NCI-H2081 treated with DMSO at 0.1 percent for 48 hours (cell line): ENCODE results near the gene ATM.
"Not testable (repeated sequence)": the region's sequence is repeated elsewhere in the genome, so short reads cannot be mapped to it uniquely, and the experiment has no call there.

Experiments used
- DNase-seq: peaks from one replicate; lab custom pipeline; 2025; lab: John Stamatoyannopoulos, UW

ATM gene

DNA sequence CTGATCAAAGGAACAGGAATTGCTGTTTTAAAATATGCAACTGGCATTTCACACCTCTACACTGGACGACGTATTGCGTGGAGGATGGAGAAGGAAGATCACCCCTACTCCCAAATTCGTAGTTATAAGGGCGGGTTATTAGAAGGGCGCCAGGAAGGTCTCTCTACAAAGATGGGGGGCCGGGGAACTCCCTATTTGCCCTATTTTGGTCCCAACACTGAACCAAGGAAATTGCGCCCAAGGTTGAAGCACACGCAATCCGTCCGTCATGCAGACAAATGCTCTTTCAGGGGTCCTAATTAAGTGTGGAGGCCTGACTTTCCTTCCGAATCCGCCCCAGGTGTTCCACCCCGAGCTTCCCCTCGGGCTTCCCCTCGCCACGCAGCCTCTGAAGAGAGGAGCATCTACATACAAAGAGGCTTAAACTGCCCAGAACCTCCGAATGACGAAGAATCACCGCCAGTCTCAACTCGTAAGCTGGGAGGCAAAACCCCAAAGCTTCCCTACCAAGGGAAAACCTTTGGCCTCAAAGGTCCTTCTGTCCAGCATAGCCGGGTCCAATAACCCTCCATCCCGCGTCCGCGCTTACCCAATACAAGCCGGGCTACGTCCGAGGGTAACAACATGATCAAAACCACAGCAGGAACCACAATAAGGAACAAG lies 825 bp upstream of the ATM start:
- no peak for DNase-seq

DNA sequence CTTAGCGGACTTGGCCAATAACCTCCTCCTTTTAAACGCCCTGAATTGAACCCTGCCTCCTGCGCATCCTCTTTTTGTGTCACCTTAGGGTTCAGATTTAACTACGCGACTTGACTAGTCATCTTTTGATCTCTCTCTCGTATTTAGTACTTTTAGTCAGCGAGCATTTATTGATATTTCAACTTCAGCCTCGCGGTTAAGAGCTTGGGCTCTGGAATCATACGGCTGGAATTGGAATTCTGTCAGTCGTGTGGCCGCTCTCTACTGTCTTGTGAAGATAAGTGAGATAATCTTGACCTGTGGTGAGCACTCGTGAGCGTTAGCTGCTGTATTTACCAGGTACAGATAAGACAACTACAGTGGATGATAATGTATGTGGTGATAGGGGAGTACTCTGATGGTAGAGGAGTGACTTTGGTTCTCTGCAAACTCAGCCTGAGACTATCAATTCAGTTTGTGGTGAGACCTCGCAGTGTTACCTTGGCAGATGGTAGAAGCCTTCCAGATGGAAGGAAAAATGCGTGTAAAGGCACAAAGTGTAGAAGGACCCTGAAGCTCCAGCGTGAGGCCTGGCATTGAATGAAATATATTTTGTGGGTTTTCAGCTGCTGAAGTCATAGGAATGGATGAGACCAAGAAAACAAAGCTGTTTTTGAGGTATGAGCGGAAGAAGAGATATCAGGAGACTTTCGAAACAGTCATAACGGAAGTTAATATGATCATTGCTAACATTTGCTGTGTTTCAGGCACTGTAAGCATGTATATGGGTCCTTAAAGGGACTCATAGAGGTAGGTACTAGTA lies 682 bp downstream of the ATM start:
- no peak for DNase-seq

DNA sequence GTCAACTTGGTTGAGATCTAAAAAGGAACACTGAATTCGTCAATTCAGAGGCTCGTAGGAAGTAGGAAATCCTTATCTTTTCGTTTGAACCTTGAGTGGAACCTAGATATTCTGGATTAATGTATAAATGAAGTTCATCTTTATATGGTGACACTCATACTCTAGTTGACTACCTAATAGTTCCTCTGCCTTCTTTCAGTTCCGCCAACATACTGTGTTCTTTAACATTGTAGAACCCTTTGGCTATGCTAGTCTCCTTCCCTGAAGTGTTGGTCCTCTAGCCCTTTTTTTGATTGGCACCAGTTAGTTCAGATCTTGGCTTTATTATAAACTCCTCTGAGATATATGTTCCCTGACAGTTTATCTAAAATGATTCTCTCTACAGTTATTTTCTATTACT lies 1.5 kb downstream of the ATM start:
- no peak for DNase-seq

DNA sequence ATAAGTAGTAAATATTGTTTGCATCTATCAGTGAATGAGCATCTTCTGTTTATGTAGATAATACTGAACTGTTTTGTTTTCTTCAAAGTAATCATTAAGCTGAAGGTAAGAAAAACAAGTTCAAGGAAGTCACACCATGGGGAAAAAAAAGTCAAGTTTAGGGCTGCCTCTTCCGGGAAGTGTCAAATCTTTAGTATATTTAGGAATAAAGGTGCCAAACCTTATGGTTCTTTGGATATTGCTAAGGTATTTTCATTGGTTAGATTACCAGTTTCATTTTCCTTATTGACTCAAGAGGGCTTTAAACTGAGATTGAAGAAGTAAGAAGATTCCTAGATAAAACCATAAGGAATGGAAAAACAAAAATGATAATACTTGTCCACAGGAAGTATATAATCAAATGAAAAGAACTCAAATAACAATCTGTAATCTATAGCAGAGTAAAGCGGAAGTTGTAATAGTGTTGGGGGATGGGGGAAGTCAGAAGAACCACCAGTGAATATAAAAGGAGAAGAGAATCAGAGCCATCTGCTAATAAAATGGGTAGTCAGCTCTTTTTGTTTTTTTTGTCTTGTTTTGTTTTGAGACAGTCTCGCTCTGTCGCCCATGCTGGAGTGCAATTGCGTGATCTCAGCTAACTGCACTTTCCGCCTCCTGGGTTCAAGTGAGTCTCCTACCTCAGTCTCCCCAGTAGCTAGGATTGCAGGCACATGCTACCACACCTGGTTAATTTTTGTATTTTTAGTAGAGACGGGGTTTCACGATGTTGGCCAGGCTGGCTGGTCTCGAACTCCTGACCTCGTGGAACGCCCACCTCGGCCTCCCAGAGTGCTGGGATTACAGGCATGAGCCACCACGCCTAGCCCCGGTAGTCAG lies 2.3 kb downstream of the ATM start:
- no peak for DNase-seq

DNA sequence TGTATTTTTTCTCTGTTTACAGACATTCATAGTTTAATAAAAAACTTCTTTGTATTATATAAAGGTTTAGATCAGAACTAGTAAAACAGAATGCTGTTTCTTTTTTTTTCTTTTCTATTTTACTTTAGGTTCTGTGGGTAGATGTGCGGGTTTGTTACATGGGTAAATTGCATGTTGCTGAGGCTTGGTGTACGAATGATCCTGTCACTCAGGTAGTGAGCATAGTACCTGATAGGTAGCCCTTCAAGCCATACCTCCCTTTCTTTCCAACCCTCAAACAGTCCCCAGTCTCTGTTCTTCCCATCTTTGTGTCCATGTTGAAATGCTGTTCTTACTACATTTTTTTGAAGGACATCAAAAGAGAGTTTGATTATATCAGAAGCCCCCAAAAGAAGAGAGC lies 3.2 kb downstream of the ATM start:
- DNase-seq = no peak

DNA sequence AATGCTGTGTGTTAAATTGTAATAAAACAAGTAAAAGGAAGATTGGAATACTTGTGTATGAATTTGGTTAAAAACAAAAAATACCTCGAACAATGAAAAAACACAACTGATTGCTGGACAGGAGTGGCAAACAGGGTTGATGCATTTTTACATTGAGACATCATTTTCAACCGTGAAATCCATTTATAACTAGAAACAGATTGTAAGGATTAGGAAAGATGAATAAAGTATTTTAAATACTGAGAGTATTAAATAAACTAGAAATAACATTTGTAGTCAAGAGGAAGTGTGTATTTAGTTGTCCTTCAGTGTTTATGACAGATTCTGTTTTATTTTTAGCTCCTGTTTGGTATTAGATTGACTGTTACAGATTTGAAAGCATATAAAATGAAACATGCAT lies 5.4 kb downstream of the ATM start:
- DNase-seq = no peak

DNA sequence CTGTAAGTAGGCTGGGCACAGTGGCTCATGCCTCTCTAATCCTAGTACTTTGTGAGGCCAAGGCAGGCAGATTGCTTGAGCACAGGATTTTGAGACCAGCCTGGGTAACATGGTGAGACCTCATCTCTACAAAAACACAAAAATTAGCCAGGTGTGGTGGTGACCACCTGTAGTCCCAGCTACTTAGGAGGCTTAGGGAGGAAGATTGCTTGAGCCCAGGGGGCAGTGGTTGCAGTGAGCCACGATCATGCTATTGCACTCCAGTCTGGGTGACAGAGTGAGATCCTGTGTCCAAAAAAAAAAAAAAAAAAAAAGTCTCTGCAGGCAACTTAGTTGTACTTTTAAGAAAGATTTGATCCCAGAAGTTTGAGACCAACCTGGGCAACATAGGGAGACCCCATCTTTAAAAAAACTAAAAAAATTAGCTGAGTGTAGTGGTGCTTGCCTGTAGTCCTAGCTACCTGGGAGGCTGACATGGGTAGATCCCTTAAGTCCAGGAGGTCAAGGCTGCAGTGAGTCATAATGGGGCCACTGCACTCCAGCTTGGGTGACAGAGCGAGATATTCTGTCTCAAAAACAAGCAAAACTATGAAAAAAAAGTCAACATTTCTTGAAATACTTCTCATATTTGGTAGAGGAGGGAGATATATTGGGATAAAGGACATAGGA lies 10.5 kb downstream of the ATM start:
- DNase-seq = no peak

DNA sequence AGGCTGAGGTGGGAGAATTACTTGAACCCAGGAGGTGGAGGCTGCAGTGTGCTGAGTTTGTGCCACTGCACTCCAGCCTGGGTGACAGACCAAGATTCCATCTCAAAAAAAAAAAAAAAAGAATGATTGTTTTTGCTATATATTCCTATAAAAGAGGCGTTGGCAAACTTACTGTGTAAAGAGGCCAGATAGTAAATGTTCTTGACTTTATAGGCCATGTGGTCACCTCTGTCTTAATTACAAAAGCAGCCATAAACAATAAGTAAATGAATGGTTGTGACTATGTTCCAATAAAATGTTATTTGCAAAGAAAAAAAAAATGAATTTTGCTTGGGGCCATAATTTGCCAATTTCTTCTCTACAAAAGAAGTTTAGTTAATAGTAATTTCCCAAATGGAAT lies 12.3 kb downstream of the ATM start:
- DNase-seq = no peak

DNA sequence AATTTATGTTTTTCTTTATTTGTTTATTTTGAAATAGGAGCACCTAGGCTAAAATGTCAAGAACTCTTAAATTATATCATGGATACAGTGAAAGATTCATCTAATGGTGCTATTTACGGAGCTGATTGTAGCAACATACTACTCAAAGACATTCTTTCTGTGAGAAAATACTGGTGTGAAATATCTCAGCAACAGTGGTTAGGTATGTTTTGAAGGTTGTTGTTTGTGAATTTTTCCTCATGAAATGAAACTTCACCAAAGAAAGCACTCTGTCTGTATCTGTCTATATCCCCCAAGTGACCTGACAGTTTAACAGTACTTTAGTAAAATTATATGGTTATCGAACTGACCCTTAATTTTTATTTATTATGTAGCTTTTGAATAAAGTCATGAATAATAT lies 12.8 kb downstream of the ATM start:
- DNase-seq = no peak

DNA sequence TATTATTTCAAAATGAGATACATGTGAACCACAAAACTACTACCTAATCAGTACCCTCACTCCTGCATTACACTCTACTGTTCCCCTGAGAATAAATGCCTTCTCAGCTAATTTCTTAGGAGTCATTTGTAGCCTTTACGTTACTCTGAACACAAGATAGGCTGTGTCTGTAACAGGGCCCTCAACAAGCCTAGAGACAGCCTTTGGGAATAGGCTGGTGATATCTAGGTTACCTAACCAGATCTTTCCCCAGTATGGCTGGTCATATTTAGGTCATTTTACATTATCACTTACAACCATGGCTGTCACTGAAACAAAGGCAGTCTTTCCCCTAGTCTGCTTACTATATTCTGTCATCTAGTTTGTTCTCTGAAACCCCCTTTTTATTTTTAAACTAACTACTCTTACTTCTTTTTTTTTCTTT lies 14.2 kb downstream of the ATM start:
- DNase-seq = no peak

DNA sequence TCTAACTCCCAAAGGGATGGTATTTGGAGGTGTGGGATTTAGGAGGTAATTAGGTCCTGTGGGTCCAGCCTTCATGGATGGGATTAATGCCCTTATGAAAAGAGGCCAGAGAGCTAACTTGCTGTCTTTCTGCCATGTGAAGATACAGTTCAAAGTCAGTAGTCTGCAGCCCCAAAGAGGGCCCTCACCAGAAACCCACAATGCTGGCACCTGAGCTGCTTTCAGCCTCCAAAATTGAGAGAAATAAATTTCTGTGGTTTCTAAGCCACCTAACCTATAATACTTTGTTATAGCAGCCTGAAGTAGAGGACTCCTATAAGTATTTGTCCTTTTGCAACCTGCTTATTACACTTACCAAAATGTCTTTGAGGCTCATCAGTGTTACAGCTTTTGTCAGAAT lies 16.2 kb downstream of the ATM start:
- DNase-seq = no peak

DNA sequence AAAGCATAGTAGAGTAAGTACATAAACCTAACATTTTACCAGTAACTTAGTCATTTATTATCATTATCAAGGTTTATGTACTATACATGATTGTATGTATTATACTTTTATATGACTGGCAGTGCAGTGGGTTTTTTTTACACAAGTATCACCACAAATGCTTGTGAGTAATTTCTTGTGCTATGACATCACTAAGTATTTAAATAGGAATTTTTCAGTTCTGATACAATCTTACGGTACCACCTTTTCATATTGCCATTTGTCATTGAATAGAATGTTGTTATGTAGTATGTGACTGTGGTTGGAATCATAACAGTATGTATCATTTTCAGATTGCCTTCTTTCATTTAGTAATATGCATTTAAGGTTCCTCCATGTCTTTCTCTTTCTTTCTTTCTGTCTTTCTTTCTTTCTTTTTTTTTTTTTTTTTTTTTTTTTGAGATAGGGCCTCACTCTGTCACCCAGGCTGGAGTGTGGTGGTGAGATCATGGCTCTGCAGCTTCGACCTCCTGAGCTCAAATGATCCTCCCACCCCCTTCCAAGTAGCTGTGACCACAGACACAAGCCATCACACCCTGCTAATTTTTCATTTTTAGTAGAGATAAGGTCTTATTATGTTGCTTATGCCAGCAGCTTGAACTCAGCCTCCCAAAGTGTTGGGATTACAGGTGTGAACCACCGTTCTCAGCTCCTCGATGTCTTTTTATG lies 18.6 kb downstream of the ATM start:
- DNase-seq = no peak

DNA sequence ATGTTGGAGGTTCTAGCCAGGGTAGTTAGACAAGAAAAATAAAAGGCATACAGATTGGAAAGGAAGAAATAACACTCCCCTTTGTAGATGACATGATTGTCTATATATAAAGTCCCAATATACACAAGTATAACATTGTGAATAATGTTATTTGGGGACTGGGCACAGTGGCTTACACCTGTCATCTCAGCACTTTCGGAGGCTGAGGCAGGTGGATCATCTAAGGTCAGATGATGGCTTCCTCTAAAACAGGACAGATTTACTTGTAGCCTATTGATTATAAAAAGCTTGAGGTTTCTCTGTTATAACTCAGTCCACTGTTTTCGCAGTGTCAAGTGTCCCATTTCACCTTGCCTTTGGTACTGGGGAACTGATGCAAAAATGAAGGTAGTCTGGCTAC lies 19.6 kb downstream of the ATM start:
- DNase-seq = no peak

DNA sequence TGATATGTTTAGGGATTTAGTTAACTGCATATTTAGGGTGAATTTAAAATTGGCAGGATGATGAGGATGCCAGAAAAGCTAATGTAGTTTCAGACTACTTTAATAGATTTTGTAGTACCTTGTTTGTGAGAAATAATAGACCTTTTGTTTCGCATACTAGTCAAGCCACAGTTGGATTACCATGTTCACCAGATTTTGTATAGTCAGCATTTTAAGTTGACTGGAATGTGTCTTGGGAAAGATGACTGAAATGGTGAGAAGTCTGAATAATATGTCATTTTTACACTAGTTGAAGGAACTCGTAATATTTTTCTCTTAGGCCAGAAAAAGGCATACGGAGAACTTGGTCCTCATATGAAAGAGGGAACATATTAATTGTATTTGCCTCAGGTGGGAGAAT lies 23.4 kb downstream of the ATM start:
- DNase-seq = no peak

DNA sequence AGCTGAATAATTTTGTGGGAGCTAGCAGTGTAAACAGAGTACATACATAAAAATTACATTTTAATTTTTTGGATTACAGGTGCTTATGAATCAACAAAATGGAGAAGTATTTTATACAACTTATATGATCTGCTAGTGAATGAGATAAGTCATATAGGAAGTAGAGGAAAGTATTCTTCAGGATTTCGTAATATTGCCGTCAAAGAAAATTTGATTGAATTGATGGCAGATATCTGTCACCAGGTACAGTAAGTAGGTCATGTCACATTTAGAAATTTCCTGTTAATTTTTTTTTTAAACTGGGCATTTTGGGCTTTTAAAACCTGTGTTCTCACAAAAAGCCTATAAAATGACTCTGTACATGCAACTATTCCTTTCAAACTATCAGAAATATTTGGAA lies 24.0 kb downstream of the ATM start:
- DNase-seq = no peak

DNA sequence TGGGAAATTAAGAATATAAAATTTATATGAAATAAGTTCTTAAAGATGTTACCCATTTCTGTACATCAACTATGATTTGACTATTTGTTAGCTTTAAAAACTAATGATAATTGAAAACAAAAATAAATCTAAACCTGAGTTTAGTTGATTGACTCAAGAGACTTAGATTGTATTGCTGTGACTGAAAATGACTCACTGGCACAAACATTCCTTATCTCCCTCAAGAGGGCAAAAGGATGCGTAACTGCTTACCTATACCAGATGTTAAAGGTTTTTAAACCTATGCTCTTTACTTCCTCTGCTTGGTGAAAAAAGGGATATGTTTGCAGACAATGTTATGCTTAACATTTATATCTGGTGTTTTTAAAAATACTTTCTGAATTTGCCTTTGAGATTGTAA lies 30.3 kb downstream of the ATM start:
- DNase-seq = no peak

DNA sequence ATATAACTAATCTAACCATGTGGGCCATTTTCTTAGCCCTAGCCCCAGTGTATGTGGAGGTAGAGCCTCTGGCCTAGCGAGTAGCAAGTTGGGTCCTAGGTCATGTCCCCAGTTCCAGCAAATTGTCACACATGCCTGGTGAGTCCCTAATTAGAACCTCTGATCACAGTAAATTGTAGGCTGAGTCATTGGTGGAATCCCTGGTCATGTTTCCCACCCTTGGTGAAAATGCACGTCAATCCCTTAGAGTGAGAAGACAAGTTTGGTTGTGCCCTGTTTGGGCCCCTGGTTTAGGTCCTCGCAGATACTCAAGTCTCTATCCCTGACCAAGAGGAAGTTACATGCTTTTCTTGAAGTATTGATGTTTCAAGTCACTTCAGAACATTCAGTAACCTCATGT lies 46.7 kb downstream of the ATM start:
- no peak for DNase-seq

DNA sequence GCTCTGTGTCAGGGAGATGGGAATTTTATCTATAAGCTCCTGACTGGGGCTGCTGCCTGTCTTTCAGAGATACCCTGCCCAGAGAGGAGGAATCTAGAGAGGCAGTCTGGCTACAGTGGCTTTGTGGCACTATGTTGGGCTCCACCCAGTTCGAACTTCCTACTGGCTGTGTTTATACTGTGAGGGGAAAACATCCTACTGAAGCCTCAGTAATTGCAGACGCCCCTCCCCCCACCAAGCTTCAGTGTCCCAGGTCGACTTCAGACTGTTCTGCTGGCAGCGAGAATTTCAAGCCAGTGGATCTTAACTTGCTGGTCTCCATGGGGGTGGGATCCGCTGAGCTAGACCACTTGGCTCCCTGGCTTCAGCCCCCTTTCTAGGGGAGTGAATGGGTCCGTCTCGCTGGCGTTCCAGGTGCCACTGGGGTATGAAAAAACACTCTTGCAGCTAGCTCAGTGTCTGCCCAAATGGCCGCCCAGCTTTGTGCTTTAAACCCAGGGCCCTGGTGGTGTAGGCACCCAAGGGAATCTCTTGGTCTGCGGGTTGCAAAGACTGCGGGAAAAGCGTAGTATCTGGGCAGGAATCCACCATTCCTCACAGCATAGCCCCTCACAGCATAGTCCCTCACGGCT lies 54.2 kb downstream of the ATM start:
- DNase-seq = not testable (repeated sequence)

DNA sequence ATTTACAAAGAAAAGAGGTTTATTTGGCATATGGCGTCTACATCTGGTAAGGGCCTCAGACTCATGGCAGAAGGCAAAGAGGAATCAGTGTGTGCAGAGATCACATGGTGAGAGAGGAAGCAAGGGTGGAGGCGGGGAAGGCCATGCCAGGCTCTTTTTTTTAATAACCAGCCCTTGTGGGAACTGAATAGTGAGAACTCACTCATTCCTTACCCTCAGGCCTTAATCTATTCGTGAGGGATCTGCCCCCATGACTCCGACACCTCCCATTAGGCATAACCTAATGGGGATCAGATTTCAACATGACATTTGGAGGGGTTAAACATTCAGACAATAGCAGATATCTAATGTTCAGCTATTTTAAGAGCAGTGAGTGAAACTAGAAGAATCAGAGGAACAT lies 55.7 kb downstream of the ATM start:
- no peak for DNase-seq

DNA sequence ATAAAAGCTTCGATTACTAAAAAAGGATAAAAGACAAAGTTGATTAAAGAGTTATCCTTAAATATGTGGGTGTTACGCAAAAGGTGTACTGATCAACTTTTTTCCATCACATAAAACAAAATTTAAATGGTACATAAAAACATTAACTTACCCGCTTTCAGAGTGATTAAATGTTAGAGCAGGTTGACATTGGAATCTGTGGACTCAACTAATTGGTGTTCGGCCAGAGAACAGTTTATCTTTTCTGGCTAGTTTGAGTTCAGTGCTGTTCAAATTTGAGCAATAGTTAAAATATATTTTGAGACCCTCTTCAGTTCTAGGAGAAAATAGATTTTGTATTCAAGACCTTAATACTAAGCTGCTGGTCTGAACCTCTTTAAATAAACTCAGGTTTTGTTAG lies 56.1 kb downstream of the ATM start:
- DNase-seq = no peak

DNA sequence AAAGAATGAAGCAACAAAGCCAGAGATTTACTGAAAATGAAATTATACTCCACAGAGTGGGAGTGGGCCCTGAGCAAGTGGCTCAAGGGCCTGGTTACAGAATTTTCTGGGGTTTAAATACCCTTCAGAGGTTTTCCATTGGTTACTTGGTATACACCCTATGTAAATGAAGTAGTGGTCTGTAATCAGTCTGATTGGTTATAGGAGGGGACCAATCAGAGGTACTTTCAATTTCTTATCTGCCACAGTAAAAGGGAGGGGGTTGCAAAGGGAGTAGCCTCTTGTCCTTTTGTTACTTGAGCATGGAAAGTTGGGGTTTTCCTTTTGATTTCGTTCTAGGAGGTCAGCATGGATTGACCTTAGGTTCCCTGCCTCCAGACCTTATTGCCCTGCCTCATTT lies 63.5 kb downstream of the ATM start:
- no peak for DNase-seq
